Liver (tissue), 9 donors: Measurements from ENCODE around the gene NFIA. TPM values are rescaled to one million over a fixed set of nuclear protein-coding genes. Genes with fewer than 3 reads are reported as not detected.
A peak's percentile ranks its signal among the peaks of the same experiment; 100 is the strongest.

ENCODE experiments used
- DNase-seq: peaks from one replicate; pipeline ENCODE4 v3.0.0-alpha.2; 2017; ENCODE audit warnings: low spot score
- H3K27ac ChIP-seq, 2 donors: one replicate each; pipeline ENCODE4 v1.7.0; 2013; ENCODE audit warnings: inconsistent platforms in 2 of 2, low read length in 2 of 2, control low read depth in 1 of 2, low read depth in 1 of 2, mild to moderate bottlenecking in 1 of 2
- H3K27me3 ChIP-seq, 4 donors: one replicate each; pipeline versions ENCODE4 v1.6.1 to v1.7.0; 2013; ENCODE audit warnings: low read length in 3 of 4, inconsistent platforms in 1 of 4, mild to moderate bottlenecking in 1 of 4, moderate library complexity in 1 of 4; ENCODE audit not compliant: control insufficient read depth in 4 of 4, insufficient read depth in 4 of 4
- H3K36me3 ChIP-seq, 4 donors: one replicate each; pipeline versions ENCODE4 v1.6.1 to v1.7.0; 2013; ENCODE audit warnings: low read length in 3 of 4, mild to moderate bottlenecking in 3 of 4, low read depth in 1 of 4, moderate library complexity in 1 of 4; ENCODE audit not compliant: control insufficient read depth in 4 of 4, insufficient read depth in 3 of 4
- H3K4me1 ChIP-seq, 4 donors: one replicate each; pipeline versions ENCODE4 v1.6.1 to v1.7.0; 2013; ENCODE audit warnings: low read length in 3 of 4, mild to moderate bottlenecking in 3 of 4, moderate library complexity in 1 of 4; ENCODE audit not compliant: control insufficient read depth in 4 of 4, insufficient read depth in 4 of 4
- H3K4me3 ChIP-seq, 3 donors: one replicate each; pipeline versions ENCODE4 v1.6.1 to v1.7.0; 2013; ENCODE audit warnings: low read length in 3 of 3, control low read depth in 1 of 3, low read depth in 1 of 3, mild to moderate bottlenecking in 1 of 3
- H3K9ac ChIP-seq, 2 donors: one replicate each; pipeline ENCODE4 v1.7.0; 2013; ENCODE audit warnings: low read length in 2 of 2, mild to moderate bottlenecking in 2 of 2, moderate library complexity in 2 of 2, control low read depth in 1 of 2, low read depth in 1 of 2
- H3K9me3 ChIP-seq, 4 donors: one replicate each; pipeline versions ENCODE4 v1.6.1 to v1.7.0; 2013; ENCODE audit warnings: low read length in 3 of 4; ENCODE audit not compliant: control insufficient read depth in 4 of 4
- ATF3 ChIP-seq: IDR thresholded peaks from 2 replicates; pipeline ENCODE4 v1.6.1; 2016; ENCODE audit warnings: antibody characterized with exemption
- CTCF ChIP-seq: fragments of 150-350 bp; IDR thresholded peaks from 2 replicates; pipeline ENCODE4 v1.5.1; 2017; ENCODE audit warnings: improper control_type of control experiment, low read depth, low read length; ENCODE audit not compliant: missing input control
- FOXA1 ChIP-seq: IDR thresholded peaks from 2 replicates; pipeline ENCODE4 v1.6.1; 2016; ENCODE audit warnings: antibody characterized with exemption
- HNF4G ChIP-seq: IDR thresholded peaks from 2 replicates; pipeline ENCODE4 v1.6.1; 2016; ENCODE audit warnings: antibody characterized with exemption
- JUND ChIP-seq, 2 donors: IDR thresholded peaks; 2 replicates each; pipeline ENCODE4 v1.6.1; 2016; ENCODE audit warnings: antibody characterized with exemption in 2 of 2
- NR2F2 ChIP-seq: IDR thresholded peaks from 2 replicates; pipeline ENCODE4 v1.6.1; 2016; ENCODE audit warnings: antibody characterized with exemption
- RAD21 ChIP-seq, 2 donors: IDR thresholded peaks; 2 replicates each; pipeline ENCODE4 v1.6.1; 2016; ENCODE audit warnings: antibody characterized with exemption in 2 of 2, mild to moderate bottlenecking in 2 of 2
- REST ChIP-seq: IDR thresholded peaks from 2 replicates; pipeline ENCODE4 v1.6.1; 2016; ENCODE audit warnings: antibody characterized with exemption, mild to moderate bottlenecking
- RXRA ChIP-seq, 2 donors: IDR thresholded peaks; 2 replicates each; pipeline ENCODE4 v1.6.1; 2017 to 2018; ENCODE audit warnings: antibody characterized with exemption in 2 of 2, mild to moderate bottlenecking in 1 of 2
- SP1 ChIP-seq: IDR thresholded peaks from 2 replicates; pipeline ENCODE4 v1.6.1; 2018; ENCODE audit warnings: antibody characterized with exemption, mild to moderate bottlenecking
- TAF1 ChIP-seq: conservative IDR thresholded peaks from 2 replicates; pipeline ENCODE4 v1.6.1; 2016; ENCODE audit warnings: antibody characterized with exemption, mild to moderate bottlenecking
- ZBTB33 ChIP-seq: IDR thresholded peaks from 2 replicates; pipeline ENCODE4 v1.6.1; 2016; ENCODE audit warnings: antibody characterized with exemption
- WGBS: extraction: QIAGEN DNeasy Blood & Tissue Kit; methylation state at CpG from one replicate; pipeline ENCODE4 v1.1.7; 2013; 5-methylcytosine and 5-hydroxymethylcytosine counted together
- polyA plus RNA-seq, 2 donors: library from polyadenylated mRNA; stranded (reverse) in 1 of 2; unstranded in 1 of 2; fragments of 200-250 nt in 1 of 2; fragments of >200 nt in 1 of 2; fragmentation: Nextera tagmentation in 1 of 2; extraction: Ambion mirVana in 1 of 2; gene quantifications; one replicate each; pipeline versions ENCODE4 v1.2.1 to v1.2.3, GENCODE V29; 2013 to 2015
- total RNA-seq, 2 donors: library from RNA; depleted of rRNA; stranded (reverse); fragments of >200 nt; gene quantifications; one replicate each; pipeline ENCODE4 v1.2.3, GENCODE V29; 2014
- donor health status: healthy.
- donor health status: healthy.
- donor health status: healthy.
- donor health status: healthy.
- donor health status: healthy.

The NFIA gene
- total and polyA plus RNA-seq, 4 donors = 6.8 to 53.7 (median 22.2) TPM

- H3K9ac ChIP-seq = peak overlapping the region in 1 of 2 donors; percentile 23
- H3K9me3 ChIP-seq = no peaks in the 10 kb centered on the region
- no peak overlapping the region for H3K4me3 ChIP-seq
- H3K4me1 ChIP-seq = peaks cover 3 to 18% (median 12%) of the 10 kb centered on the region in 4 donors
- TF ChIP-seq JUND (IDR thresholded peaks at IDR 0.05) (no peak), ZBTB33 (no peak), RXRA (IDR thresholded peaks at IDR 0.05) (no peak), TAF1 (no peak), ATF3 (no peak), RAD21 (IDR thresholded peaks at IDR 0.05) (no peak), CTCF (no peak), NR2F2 (no peak)
- DNase-seq = no peak
- 72% methylated on average over 14 of the region's 14 CpGs for WGBS
- no peaks in the 10 kb centered on the region for H3K27me3 ChIP-seq
- H3K36me3 ChIP-seq = peaks cover 2 to 11% (median 6%) of the 10 kb centered on the region in 4 donors
- H3K27ac ChIP-seq = peak overlapping the region in 1 of 2 donors; percentile 38
Measured at GRCh38 chr1:61450872-61451571, 368.7 kb downstream of the NFIA start.

GRCh38 chr1:61451572-61451968, 369.2 kb downstream of the NFIA start:
- TF ChIP-seq CTCF = no peak
- TF ChIP-seq REST = no peak
- TF ChIP-seq FOXA1 = no peak
- no peak for TF ChIP-seq SP1
- no peak for TF ChIP-seq HNF4G
- Histone ChIP-seq H3K4me1 (peaks cover 3 to 18% (median 12%) of the 10 kb centered on the region in 4 donors), H3K9ac (no peak overlapping the region), H3K27me3 (no peaks in the 10 kb centered on the region), H3K9me3 (no peaks in the 10 kb centered on the region), H3K4me3 (no peak overlapping the region), H3K36me3 (peaks cover 2 to 11% (median 6%) of the 10 kb centered on the region in 4 donors), H3K27ac (no peak overlapping the region)
- DNase-seq = no peak
- 92% methylated on average over 5 of the region's 5 CpGs for WGBS
